K562 (cell line): ENCODE measurements around the gene SDF4. TPM values are rescaled to one million over a fixed set of nuclear protein-coding genes. Genes with fewer than 3 reads are reported as not detected.

ENCODE experiments used
- CBX3 ChIP-seq, 2 experiments: IDR thresholded peaks; 1 replicate in 1 of 2; 2 replicates in 1 of 2; pipeline ENCODE4 v1.6.1; 2012; ENCODE audit warnings: inconsistent platforms in 2 of 2, low read length in 2 of 2, borderline replicate concordance in 1 of 2, control low read depth in 1 of 2
- KLF13 ChIP-seq: fragments of 450-650 bp; IDR thresholded peaks from 2 replicates; pipeline ENCODE4 v1.6.1; 2016; ENCODE audit warnings: missing genetic modification characterization, low read depth, mild to moderate bottlenecking, missing compliant biosample characterization, moderate library complexity, borderline replicate concordance
- MEF2D ChIP-seq: conservative IDR thresholded peaks from 2 replicates; pipeline ENCODE4 v1.6.1; 2016; ENCODE audit warnings: low read depth, missing genetic modification characterization, missing compliant biosample characterization
- NFIC ChIP-seq: fragments of 450-650 bp; IDR thresholded peaks from 2 replicates; pipeline ENCODE4 v1.6.1; 2017; ENCODE audit warnings: mild to moderate bottlenecking, inconsistent platforms
- NR2F6 ChIP-seq: fragments of 450-650 bp; formaldehyde crosslinking; IDR thresholded peaks from 2 replicates; pipeline ENCODE4 v1.4.0; 2020; ENCODE audit warnings: mild to moderate bottlenecking
- POLR2G ChIP-seq: fragments of 200-400 bp; formaldehyde crosslinking; IDR thresholded peaks from 2 replicates; pipeline ENCODE4 v1.6.1; 2017; ENCODE audit warnings: low read depth, mild to moderate bottlenecking, antibody characterized with exemption, low read length, moderate library complexity
- PTBP1 ChIP-seq: fragments of 200-400 bp; formaldehyde crosslinking; IDR thresholded peaks from 2 replicates; pipeline ENCODE4 v1.6.1; 2017; ENCODE audit warnings: low read depth, low read length
- SRSF1 ChIP-seq: fragments of 200-400 bp; formaldehyde crosslinking; IDR thresholded peaks from 2 replicates; pipeline ENCODE4 v1.6.1; 2017; ENCODE audit warnings: mild to moderate bottlenecking, low read depth, low read length, moderate library complexity
- SRSF3 ChIP-seq: fragments of 200-400 bp; formaldehyde crosslinking; IDR thresholded peaks from 2 replicates; pipeline ENCODE4 v1.6.1; 2016; ENCODE audit warnings: mild to moderate bottlenecking, low read length, moderate library complexity; ENCODE audit not compliant: insufficient read depth
- TFAM ChIP-seq: fragments of 250-450 bp; sonication (Bioruptor Pico); conservative IDR thresholded peaks from 2 replicates; pipeline ENCODE4 v1.5.0; 2021; ENCODE audit warnings: mild to moderate bottlenecking, moderate library complexity
- ZNF140 ChIP-seq: fragments of 250-450 bp; sonication (Bioruptor Pico); IDR thresholded peaks from 2 replicates; pipeline ENCODE4 v1.8.0; 2021; ENCODE audit warnings: moderate library complexity, mild to moderate bottlenecking, inconsistent platforms
- ZNF197 ChIP-seq: fragments of 200-800 bp; sonication (Bioruptor generic); IDR thresholded peaks from 2 replicates; pipeline ENCODE4 v1.6.1; 2016; ENCODE audit warnings: low read depth, missing genetic modification characterization, missing compliant biosample characterization
- ZNF23 ChIP-seq: fragments of 250-450 bp; sonication (Bioruptor Pico); IDR thresholded peaks from 2 replicates; pipeline ENCODE4 v1.4.0; 2020; ENCODE audit warnings: mild to moderate bottlenecking
- ZNF253 ChIP-seq: fragments of 250-450 bp; sonication (Bioruptor Pico); conservative IDR thresholded peaks from 2 replicates; pipeline ENCODE4 v1.6.1; 2021; ENCODE audit warnings: mild to moderate bottlenecking
- ZNF282 ChIP-seq: sonication (generic); formaldehyde crosslinking; IDR thresholded peaks from 2 replicates; pipeline ENCODE4 v1.8.1; 2023; ENCODE audit warnings: missing genetic modification reagents
- ZNF830 ChIP-seq: fragments of 250-450 bp; sonication (Bioruptor Pico); IDR thresholded peaks from 2 replicates; pipeline ENCODE4 v1.5.0; 2021; ENCODE audit warnings: mild to moderate bottlenecking
- ZSCAN32 ChIP-seq: fragments of 450-650 bp; formaldehyde crosslinking; IDR thresholded peaks from 2 replicates; pipeline ENCODE4 v1.4.0; 2020; ENCODE audit warnings: mild to moderate bottlenecking, moderate library complexity
- polyA plus RNA-seq, 8 experiments: library from polyadenylated mRNA; depleted of rRNA in 4 of 8; stranded (reverse) in 5 of 8; unstranded in 3 of 8; fragments of >200 nt; fragmentation: Nextera tagmentation in 2 of 8; fragmentation: Illumina TruSeq in 1 of 8; extraction: Ambion mirVana in 2 of 8; extraction: Trizol in 1 of 8; gene quantifications; 2 replicates each; pipeline versions ENCODE4 v1.2.1 to v1.2.3, GENCODE V29; 2011 to 2014; ENCODE audit warnings: inconsistent platforms in 1 of 8, missing spikeins in 1 of 8
- total RNA-seq, 7 experiments: library from RNA; depleted of rRNA in 6 of 7; stranded (reverse); fragments of >200 nt in 6 of 7; fragmentation: Illumina TruSeq in 2 of 7; extraction: Trizol in 2 of 7; gene quantifications; 2 replicates each; pipeline versions ENCODE4 v1.2.1 to v1.2.3, GENCODE V29; 2011 to 2021; ENCODE audit warnings: low replicate concordance in 1 of 7
- TF ChIP-seq, protein P1 (sequence below), 2 experiments: IDR thresholded peaks; 2 replicates each; pipeline ENCODE4 v1.6.1; 2011; ENCODE audit warnings: borderline replicate concordance in 1 of 2, control low read depth in 1 of 2, low read depth in 1 of 2, low read length in 1 of 2, mild to moderate bottlenecking in 1 of 2, mixed read lengths in 1 of 2, moderate library complexity in 1 of 2; ENCODE audit not compliant: insufficient read depth in 1 of 2, insufficient read length in 1 of 2, poor library complexity in 1 of 2, severe bottlenecking in 1 of 2; ENCODE audit errors: extremely low read depth in 1 of 2
- TF ChIP-seq, protein P2 (sequence below): fragments of 250-450 bp; sonication (Bioruptor Pico); IDR thresholded peaks from 2 replicates; pipeline ENCODE4 v1.8.0; 2022; ENCODE audit warnings: inconsistent platforms
- TF ChIP-seq, protein P3 (sequence below): sonication (generic); IDR thresholded peaks from 2 replicates; pipeline ENCODE4 v1.6.1; 2016
- TF ChIP-seq, protein P4 (sequence below): fragments of 150-350 bp; conservative IDR thresholded peaks from 2 replicates; pipeline ENCODE4 v1.6.1; 2014; ENCODE audit warnings: low read length

The SDF4 gene
- total and polyA plus RNA-seq, 9 of the 15 experiments (the other 6 are each of a cell fraction or from before 2014, with no cell fraction given): 0.35 to 160 (median 65.2) TPM

DNA sequence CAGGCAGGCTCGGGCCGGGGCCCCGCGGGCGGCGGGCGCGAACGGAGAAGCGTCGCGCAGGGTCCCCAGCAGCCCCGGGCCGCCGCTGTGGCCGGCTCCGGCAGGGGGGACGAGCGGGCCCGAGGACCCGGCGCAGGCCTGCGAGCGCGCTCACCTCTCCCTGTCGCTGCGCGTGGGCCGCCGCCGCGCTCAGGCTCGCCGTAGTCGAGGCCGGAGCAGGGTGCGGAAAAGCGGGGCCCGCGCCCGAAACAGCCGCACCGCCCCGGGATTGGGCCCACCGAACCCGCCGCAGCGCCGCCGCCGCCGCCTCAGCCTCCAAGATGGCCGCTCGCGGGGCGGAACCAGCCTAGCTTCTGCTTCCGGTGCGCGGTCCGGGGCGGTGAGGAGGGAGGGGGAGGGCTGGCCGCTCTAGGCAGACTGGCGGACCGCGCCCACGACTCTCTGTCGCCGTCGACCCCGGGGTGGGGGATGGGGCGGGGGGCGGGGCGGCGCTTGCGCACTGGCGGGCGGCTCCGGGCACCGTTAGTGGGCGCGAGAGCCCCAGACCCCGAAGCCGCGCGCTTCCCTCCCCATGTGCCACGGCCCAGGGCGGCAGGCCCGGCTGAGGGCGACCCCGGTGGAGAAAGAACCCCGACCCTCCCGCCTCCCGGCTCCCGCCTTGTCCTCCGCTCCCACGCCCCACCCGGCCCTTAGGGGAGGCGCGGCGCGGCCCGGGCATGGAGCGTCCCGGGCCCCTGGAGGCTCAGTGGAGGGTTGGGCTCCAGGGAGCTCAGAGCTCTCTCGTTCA lies 41.9 kb upstream of the SDF4 start, which contains the start of gene UBE2J2 (continued):
- no peak for TF ChIP-seq ZNF140
- TF ChIP-seq NR2F6 (CRISPR knock-in tag): no peak
- TF ChIP-seq ZNF23 (CRISPR knock-in tag): no peak
- TF ChIP-seq POLR2G: peak; percentile 88
- TF ChIP-seq, protein P1, sequence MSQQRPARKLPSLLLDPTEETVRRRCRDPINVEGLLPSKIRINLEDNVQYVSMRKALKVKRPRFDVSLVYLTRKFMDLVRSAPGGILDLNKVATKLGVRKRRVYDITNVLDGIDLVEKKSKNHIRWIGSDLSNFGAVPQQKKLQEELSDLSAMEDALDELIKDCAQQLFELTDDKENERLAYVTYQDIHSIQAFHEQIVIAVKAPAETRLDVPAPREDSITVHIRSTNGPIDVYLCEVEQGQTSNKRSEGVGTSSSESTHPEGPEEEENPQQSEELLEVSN (IDR thresholded peaks at IDR 0.05; ENCODE audit: borderline replicate concordance in 1 of 2, extremely low read depth in 1 of 2, insufficient read depth in 1 of 2, insufficient read length in 1 of 2, low read depth in 1 of 2, low read length in 1 of 2, poor library complexity in 1 of 2, severe bottlenecking in 1 of 2): peak; percentile 52 to 85
- no peak for TF ChIP-seq ZSCAN32 (CRISPR knock-in tag)
- TF ChIP-seq CBX3 (IDR thresholded peaks at IDR 0.05; ENCODE audit: borderline replicate concordance in 1 of 2, low read length in 2 of 2): no peak
- peak; percentile 86 for TF ChIP-seq ZNF282 (CRISPR knock-in tag)
- TF ChIP-seq, protein P2, sequence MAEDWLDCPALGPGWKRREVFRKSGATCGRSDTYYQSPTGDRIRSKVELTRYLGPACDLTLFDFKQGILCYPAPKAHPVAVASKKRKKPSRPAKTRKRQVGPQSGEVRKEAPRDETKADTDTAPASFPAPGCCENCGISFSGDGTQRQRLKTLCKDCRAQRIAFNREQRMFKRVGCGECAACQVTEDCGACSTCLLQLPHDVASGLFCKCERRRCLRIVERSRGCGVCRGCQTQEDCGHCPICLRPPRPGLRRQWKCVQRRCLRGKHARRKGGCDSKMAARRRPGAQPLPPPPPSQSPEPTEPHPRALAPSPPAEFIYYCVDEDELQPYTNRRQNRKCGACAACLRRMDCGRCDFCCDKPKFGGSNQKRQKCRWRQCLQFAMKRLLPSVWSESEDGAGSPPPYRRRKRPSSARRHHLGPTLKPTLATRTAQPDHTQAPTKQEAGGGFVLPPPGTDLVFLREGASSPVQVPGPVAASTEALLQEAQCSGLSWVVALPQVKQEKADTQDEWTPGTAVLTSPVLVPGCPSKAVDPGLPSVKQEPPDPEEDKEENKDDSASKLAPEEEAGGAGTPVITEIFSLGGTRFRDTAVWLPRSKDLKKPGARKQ (CRISPR knock-in tag): no peak
- TF ChIP-seq, protein P3, sequence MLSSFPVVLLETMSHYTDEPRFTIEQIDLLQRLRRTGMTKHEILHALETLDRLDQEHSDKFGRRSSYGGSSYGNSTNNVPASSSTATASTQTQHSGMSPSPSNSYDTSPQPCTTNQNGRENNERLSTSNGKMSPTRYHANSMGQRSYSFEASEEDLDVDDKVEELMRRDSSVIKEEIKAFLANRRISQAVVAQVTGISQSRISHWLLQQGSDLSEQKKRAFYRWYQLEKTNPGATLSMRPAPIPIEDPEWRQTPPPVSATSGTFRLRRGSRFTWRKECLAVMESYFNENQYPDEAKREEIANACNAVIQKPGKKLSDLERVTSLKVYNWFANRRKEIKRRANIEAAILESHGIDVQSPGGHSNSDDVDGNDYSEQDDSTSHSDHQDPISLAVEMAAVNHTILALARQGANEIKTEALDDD: no peak
- TF ChIP-seq SRSF3: no peak
- TF ChIP-seq KLF13: no peak
- TF ChIP-seq ZNF830 (CRISPR knock-in tag): no peak
- no peak for TF ChIP-seq SRSF1
- TF ChIP-seq ZNF253 (CRISPR knock-in tag): no peak
- no peak for TF ChIP-seq TFAM (CRISPR knock-in tag)
- TF ChIP-seq ZNF197: 0 out of 2 replicates have a peak, but pooled peaks have one; percentile 73
- no peak for TF ChIP-seq PTBP1
- TF ChIP-seq, protein P4, sequence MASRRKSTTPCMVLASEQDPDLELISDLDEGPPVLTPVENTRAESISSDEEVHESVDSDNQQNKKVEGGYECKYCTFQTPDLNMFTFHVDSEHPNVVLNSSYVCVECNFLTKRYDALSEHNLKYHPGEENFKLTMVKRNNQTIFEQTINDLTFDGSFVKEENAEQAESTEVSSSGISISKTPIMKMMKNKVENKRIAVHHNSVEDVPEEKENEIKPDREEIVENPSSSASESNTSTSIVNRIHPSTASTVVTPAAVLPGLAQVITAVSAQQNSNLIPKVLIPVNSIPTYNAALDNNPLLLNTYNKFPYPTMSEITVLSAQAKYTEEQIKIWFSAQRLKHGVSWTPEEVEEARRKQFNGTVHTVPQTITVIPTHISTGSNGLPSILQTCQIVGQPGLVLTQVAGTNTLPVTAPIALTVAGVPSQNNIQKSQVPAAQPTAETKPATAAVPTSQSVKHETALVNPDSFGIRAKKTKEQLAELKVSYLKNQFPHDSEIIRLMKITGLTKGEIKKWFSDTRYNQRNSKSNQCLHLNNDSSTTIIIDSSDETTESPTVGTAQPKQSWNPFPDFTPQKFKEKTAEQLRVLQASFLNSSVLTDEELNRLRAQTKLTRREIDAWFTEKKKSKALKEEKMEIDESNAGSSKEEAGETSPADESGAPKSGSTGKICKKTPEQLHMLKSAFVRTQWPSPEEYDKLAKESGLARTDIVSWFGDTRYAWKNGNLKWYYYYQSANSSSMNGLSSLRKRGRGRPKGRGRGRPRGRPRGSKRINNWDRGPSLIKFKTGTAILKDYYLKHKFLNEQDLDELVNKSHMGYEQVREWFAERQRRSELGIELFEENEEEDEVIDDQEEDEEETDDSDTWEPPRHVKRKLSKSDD: no peak
- TF ChIP-seq MEF2D (tag): no peak
- TF ChIP-seq NFIC: no peak
